HEK293 (cell line): ENCODE measurements around the gene CCDC86.
A peak's percentile ranks its signal among the peaks of the same experiment; 100 is the strongest.

ENCODE experiments used
- BCL11B ChIP-seq: fragments of 450-650 bp; formaldehyde crosslinking; IDR thresholded peaks from 2 replicates; pipeline ENCODE4 v1.5.1; 2016; ENCODE audit warnings: low read depth, missing biosample characterization, missing genetic modification characterization
- GLIS2 ChIP-seq: fragments of 450-650 bp; formaldehyde crosslinking; IDR thresholded peaks from 2 replicates; pipeline ENCODE4 v1.5.1; 2016; ENCODE audit warnings: missing biosample characterization, missing genetic modification characterization
- HOXC10 ChIP-seq: sonication (generic); formaldehyde crosslinking; IDR thresholded peaks from 2 replicates; pipeline ENCODE4 v1.8.1; 2023; ENCODE audit warnings: mild to moderate bottlenecking, missing genetic modification reagents
- IKZF3 ChIP-seq: fragments of 450-650 bp; IDR thresholded peaks from 2 replicates; pipeline ENCODE4 v1.5.0; 2018; ENCODE audit warnings: missing biosample characterization, mild to moderate bottlenecking, missing genetic modification characterization, moderate library complexity
- PRDM1 ChIP-seq: fragments of 450-650 bp; formaldehyde crosslinking; IDR thresholded peaks from 2 replicates; pipeline ENCODE4; 2016; ENCODE audit warnings: missing biosample characterization, missing genetic modification characterization
- PRDM2 ChIP-seq: fragments of 450-650 bp; formaldehyde crosslinking; IDR thresholded peaks from 2 replicates; pipeline ENCODE4 v1.5.1; 2016; ENCODE audit warnings: missing biosample characterization, missing genetic modification characterization, borderline replicate concordance
- REPIN1 ChIP-seq: fragments of 450-650 bp; formaldehyde crosslinking; IDR thresholded peaks from 2 replicates; pipeline ENCODE4 v1.5.1; 2017; ENCODE audit warnings: missing biosample characterization, missing genetic modification characterization, low read depth
- ZBTB6 ChIP-seq: fragments of 450-650 bp; formaldehyde crosslinking; IDR thresholded peaks from 2 replicates; pipeline ENCODE4 v1.5.1; 2017; ENCODE audit warnings: missing biosample characterization, missing genetic modification characterization
- ZFP3 ChIP-seq: fragments of 450-650 bp; formaldehyde crosslinking; IDR thresholded peaks from 2 replicates; pipeline ENCODE4 v1.5.1; 2016; ENCODE audit warnings: low read depth, missing biosample characterization, missing genetic modification characterization
- ZFP37 ChIP-seq: fragments of 450-650 bp; formaldehyde crosslinking; IDR thresholded peaks from 2 replicates; pipeline ENCODE4 v1.5.1; 2016; ENCODE audit warnings: missing biosample characterization, missing genetic modification characterization
- ZNF121 ChIP-seq: fragments of 450-650 bp; formaldehyde crosslinking; IDR thresholded peaks from 2 replicates; pipeline ENCODE4 v1.5.1; 2016; ENCODE audit warnings: missing biosample characterization, missing genetic modification characterization
- ZNF140 ChIP-seq: fragments of 450-650 bp; formaldehyde crosslinking; IDR thresholded peaks from 2 replicates; pipeline ENCODE4 v1.5.1; 2016; ENCODE audit warnings: missing biosample characterization, missing genetic modification characterization
- ZNF16 ChIP-seq: fragments of 450-650 bp; formaldehyde crosslinking; IDR thresholded peaks from 2 replicates; pipeline ENCODE4 v1.5.1; 2016; ENCODE audit warnings: low read depth, missing biosample characterization, missing genetic modification characterization
- ZNF174 ChIP-seq: fragments of 450-650 bp; formaldehyde crosslinking; IDR thresholded peaks from 2 replicates; pipeline ENCODE4 v1.5.0; 2017; ENCODE audit warnings: missing biosample characterization, mild to moderate bottlenecking, missing genetic modification characterization
- ZNF214 ChIP-seq: fragments of 450-650 bp; formaldehyde crosslinking; IDR thresholded peaks from 2 replicates; pipeline ENCODE4 v1.5.1; 2017; ENCODE audit warnings: missing biosample characterization, mild to moderate bottlenecking, missing genetic modification characterization, borderline replicate concordance
- ZNF280C ChIP-seq: fragments of 450-650 bp; formaldehyde crosslinking; IDR thresholded peaks from 2 replicates; pipeline ENCODE4 v1.5.1; 2016; ENCODE audit warnings: missing biosample characterization, missing genetic modification characterization
- ZNF391 ChIP-seq: fragments of 450-650 bp; formaldehyde crosslinking; IDR thresholded peaks from 2 replicates; pipeline ENCODE4 v1.5.1; 2016; ENCODE audit warnings: low read depth, missing biosample characterization, missing genetic modification characterization, borderline replicate concordance
- ZNF404 ChIP-seq: fragments of 450-650 bp; formaldehyde crosslinking; IDR thresholded peaks from 2 replicates; pipeline ENCODE4 v1.5.1; 2017; ENCODE audit warnings: missing biosample characterization, missing genetic modification characterization
- ZNF513 ChIP-seq: fragments of 450-650 bp; IDR thresholded peaks from 2 replicates; pipeline ENCODE4 v1.5.1; 2018; ENCODE audit warnings: missing biosample characterization, missing genetic modification characterization
- ZNF529 ChIP-seq: fragments of 450-650 bp; formaldehyde crosslinking; IDR thresholded peaks from 2 replicates; pipeline ENCODE4 v1.5.1; 2017; ENCODE audit warnings: missing genetic modification characterization, missing biosample characterization; ENCODE audit not compliant: insufficient replicate concordance
- ZNF585B ChIP-seq: fragments of 450-650 bp; formaldehyde crosslinking; IDR thresholded peaks from 2 replicates; pipeline ENCODE4 v1.5.1; 2016; ENCODE audit warnings: missing biosample characterization, missing genetic modification characterization
- ZNF664 ChIP-seq: fragments of 450-650 bp; formaldehyde crosslinking; IDR thresholded peaks from 2 replicates; pipeline ENCODE4 v1.5.1; 2016; ENCODE audit warnings: missing biosample characterization, missing genetic modification characterization
- ZNF677 ChIP-seq: fragments of 450-650 bp; IDR thresholded peaks from 2 replicates; pipeline ENCODE4 v1.5.0; 2018; ENCODE audit warnings: missing biosample characterization, mild to moderate bottlenecking, missing genetic modification characterization, moderate library complexity
- ZNF76 ChIP-seq: fragments of 450-650 bp; formaldehyde crosslinking; IDR thresholded peaks from 2 replicates; pipeline ENCODE4; 2016; ENCODE audit warnings: low read depth, missing biosample characterization, missing genetic modification characterization, borderline replicate concordance
- ZNF777 ChIP-seq: fragments of 450-650 bp; formaldehyde crosslinking; IDR thresholded peaks from 2 replicates; pipeline ENCODE4 v1.5.1; 2017; ENCODE audit warnings: missing biosample characterization, missing genetic modification characterization, borderline replicate concordance
- ZNF843 ChIP-seq: fragments of 450-650 bp; formaldehyde crosslinking; IDR thresholded peaks from 2 replicates; pipeline ENCODE4 v1.5.1; 2016; ENCODE audit warnings: missing biosample characterization, missing genetic modification characterization
- ZSCAN16 ChIP-seq: fragments of 450-650 bp; formaldehyde crosslinking; IDR thresholded peaks from 2 replicates; pipeline ENCODE4 v1.5.1; 2016; ENCODE audit warnings: missing biosample characterization, missing genetic modification characterization
- ZSCAN4 ChIP-seq: fragments of 450-650 bp; formaldehyde crosslinking; IDR thresholded peaks from 2 replicates; pipeline ENCODE4 v1.5.1; 2017; ENCODE audit warnings: missing biosample characterization, missing genetic modification characterization

The CCDC86 gene

GRCh38 chr11:60841797-60842667, at the start of gene CCDC86 (continued):
- TF ChIP-seq PRDM2 (tag by site-specific recombination) = no peak
- TF ChIP-seq ZBTB6 (tag by site-specific recombination) = no peak
- no peak for TF ChIP-seq ZNF140
- TF ChIP-seq GLIS2 (tag by site-specific recombination) = no peak; the same call in none of the 2 replicates
- no peak for TF ChIP-seq ZNF777 (tag by site-specific recombination)
- TF ChIP-seq ZNF280C = no peak
- 0 out of 2 replicates have a peak, but pooled peaks have one; percentile 41 for TF ChIP-seq ZNF391 (tag by site-specific recombination)
- TF ChIP-seq ZFP3 (tag by site-specific recombination) = no peak
- TF ChIP-seq BCL11B (tag by site-specific recombination) = no peak
- no peak for TF ChIP-seq ZNF677
- TF ChIP-seq ZNF121 (tag by site-specific recombination) = no peak
- TF ChIP-seq ZNF585B (tag by site-specific recombination) = no peak
- TF ChIP-seq REPIN1 (tag by site-specific recombination) = no peak
- TF ChIP-seq IKZF3 (tag by site-specific recombination) = 0 out of 2 replicates have a peak, but pooled peaks have one; percentile 20
- TF ChIP-seq ZNF529 = no peak
- no peak for TF ChIP-seq ZFP37 (tag by site-specific recombination)
- TF ChIP-seq ZSCAN16 = no peak
- TF ChIP-seq ZNF76 (tag by site-specific recombination) = peak; percentile 85; the same call in 1 of the 2 replicates
- no peak for TF ChIP-seq ZSCAN4 (tag by site-specific recombination)
- no peak for TF ChIP-seq ZNF214 (tag by site-specific recombination)
- TF ChIP-seq ZNF843 = peak; percentile 58
- no peak for TF ChIP-seq HOXC10 (CRISPR knock-in tag)
- no peak for TF ChIP-seq ZNF174
- no peak for TF ChIP-seq ZNF664 (tag by site-specific recombination)
- TF ChIP-seq PRDM1 (tag by site-specific recombination) = peak; percentile 98
- TF ChIP-seq ZNF513 (tag by site-specific recombination) = no peak
- TF ChIP-seq ZNF16 = no peak
- no peak for TF ChIP-seq ZNF404 (tag by site-specific recombination)
